DMS53 (cell line): ENCODE data around the gene URAD.
"Not testable (repeated sequence)": the region's sequence is repeated elsewhere in the genome, so short reads cannot be mapped to it uniquely, and the experiment has no call there.

ENCODE experiments used
- DNase-seq: peaks from one replicate; lab custom pipeline; 2025; lab: John Stamatoyannopoulos, UW

The URAD gene

DNA sequence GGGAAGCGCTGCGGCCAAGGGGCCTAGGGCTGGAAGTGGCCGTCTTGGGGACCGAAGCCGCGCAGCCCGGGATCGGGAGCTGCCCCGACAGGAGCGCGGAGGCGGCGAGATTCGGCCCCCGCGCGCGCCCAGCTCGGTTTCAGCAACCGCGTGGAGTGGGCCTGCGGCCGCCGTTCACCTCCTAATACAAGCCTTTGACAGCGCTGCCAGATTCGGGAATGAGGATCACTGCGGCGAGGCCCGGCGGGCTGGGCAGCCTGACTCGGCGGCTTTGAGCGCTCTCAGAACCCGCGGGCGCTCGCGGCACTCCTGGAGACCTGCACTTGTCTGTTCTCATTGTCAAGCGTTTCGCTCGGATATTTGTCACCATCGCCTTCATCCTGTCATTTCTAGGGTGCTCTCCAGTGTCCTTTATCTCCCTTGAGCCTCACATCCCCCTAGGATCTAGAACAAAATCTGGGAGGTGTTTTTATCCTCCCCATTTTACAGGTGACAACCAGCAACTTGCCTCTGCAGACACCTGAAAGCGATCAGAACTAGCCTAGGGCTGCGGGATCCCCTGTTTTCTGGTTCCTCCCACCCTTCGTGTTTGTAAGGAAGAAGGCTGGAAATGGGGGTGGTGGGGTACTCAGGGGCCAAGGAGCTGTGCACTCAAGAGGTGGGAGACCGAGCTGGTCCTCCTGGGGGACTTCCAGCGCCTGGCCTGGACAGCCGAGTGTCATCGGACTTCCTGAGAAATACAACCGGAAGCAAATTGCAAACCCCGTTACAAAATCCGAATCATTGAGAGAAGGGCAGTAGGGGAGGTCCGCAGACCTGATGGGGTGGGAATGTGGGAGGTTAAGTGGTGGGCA lies 17.9 kb downstream of the URAD start:
- no peak for DNase-seq

- no peak for DNase-seq
These were observed 18.6 kb downstream of the URAD start for GRCh38 chr13:27969866-27970229.

DNA sequence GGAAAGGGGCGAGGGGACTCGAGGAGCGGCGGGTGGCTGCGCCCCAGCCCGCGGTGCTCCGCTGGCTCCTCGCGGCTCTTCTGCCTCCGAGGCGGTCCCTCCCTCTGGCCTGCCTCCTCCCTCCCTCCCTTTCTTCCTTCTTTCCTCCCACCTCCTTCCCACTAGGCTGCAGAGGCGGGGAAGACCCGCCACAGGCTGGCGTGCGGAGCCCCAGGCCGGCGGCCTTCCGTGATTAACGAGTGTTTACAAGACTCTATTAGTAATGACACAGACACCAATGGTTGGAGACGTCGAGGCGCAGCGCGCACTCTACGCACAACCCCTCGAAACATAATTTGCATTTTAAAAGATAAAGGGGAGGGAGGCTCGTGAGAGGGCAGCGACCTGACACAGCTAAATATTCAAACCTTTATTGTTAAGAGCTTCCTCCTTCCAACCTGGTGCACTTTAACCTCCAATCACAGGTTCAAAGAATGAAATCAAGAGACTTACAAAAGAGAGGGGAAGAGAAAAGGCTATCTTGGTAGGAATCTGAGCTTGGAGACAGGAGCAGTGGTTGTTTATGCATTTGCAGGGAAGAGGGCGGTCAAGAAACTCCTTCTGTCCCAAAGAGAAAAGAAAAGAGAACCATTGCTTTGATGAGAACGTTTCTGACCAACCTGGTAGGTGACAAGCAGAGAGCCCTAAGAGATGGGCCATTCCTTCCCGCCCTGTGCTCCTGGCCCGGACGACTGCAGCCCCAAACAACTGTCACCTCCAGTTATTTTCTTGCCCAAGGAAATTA lies 19.2 kb downstream of the URAD start, which contains the start of gene CDX2:
CDX2 (minus strand) TSS at position 234 of the 784 bp plus-strand sequence. CDS start 309 bp downstream, outside the sequence.
- peak; percentile 82 for DNase-seq

GRCh38 chr13:27968316-27969081 lies 20.0 kb downstream of the URAD start:
- DNase-seq: peak; percentile 75

DNA sequence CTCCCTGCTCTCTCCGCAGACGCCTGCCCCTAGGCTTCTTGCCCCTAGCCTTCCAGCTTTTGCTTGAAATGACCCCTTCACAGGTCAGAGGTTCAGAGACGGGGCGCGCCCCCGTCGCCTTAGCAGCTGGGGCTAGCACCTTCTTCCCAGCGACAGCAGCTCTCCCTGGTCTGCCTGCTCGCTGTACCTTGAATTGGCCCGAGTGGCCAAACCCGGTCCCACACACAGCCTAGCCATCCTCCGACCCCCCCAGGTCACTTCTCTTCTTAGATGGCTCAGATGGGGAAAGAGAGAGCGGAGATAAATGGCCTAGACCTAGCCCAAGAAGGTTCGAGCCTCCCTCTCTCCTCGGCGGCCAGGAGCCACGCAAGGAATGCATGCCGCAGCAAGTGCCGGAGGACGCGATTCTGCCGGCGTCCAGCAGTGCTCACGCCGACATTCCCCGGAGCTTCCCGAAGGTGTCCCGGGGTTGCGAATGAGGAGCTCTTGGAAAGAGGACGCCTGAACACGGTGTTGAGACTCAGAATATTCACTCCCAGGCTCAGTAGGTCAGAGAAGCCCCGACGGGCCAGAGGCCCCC lies 20.7 kb downstream of the URAD start:
- peak; percentile 69 for DNase-seq

GRCh38 chr13:27967203-27967735 lies 21.2 kb downstream of the URAD start:
- DNase-seq: peak; percentile 58

DNA sequence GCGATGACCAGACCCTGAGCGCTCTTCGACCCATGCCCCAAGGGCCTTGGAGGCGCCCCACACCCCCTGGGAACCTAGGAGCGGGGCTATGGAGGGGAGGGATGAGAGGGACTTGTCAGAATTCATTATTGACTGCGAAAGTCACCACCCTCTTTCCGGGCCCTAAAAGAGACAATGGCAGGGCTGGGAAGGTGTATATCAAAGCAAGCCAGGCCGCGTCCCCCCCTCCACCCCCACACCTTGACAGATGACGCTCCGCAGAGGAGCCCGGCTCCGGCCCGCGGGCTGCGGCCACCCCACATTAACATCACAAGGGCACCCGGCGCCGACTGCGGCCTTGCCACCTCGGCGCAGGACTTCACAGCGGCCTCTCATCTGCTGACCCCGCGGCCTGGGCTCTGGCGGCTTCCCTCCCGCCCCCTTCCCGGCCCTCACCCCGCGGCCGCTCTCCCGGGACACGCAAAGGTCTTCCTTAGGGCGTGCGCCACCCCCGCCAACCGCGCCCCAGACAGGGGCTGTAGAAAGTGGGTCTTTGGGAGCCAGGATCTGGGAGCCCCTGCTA lies 21.8 kb downstream of the URAD start:
- DNase-seq: peak; percentile 45

- DNase-seq: no peak
These were observed 22.5 kb downstream of the URAD start for GRCh38 chr13:27965740-27966640.

DNA sequence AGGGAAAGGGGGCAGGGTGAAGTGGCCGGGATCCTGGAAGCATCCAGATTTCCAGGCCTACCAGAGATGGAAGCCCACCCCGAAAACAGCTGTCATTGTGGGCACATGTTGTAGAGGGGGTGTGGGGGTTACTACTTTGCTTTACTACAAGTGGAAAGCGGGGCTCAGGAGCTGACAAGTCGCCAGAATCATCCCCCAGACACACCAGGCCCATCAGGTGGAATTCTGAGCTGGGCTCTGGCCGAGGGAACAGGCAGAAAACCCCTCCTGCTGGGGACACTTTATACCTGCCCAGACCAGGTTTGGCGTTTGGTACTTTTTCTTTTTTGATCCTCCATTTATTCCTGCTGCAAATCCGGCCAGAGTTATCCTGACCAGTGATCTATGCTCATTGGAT lies 23.2 kb downstream of the URAD start:
- DNase-seq: no peak

DNA sequence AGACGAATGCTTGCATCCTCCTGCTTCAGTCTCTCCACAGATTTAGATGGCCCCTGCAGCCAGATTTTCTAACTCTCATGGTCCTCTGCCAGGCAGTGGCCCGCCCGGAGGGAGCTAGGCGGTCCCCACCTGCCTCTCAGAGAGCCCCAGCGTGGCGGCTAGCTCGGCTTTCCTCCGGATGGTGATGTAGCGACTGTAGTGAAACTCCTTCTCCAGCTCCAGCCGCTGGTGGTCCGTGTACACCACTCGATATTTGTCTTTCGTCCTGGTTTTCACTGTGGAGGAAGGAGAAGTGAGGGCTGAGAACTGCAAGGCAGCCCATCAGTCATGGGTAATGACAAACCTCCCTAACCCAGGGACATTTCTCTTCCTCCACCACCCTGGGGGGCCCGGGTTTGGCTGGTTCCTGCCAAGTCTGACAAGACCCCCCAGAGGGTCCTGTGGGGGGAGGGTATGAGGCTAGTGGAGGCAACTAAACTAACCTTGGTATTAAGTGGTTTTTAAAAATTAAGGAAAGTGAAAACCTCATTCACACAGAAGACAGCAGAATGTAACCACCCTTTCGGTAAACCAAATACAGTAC lies 23.7 kb downstream of the URAD start:
- no peak for DNase-seq

DNA sequence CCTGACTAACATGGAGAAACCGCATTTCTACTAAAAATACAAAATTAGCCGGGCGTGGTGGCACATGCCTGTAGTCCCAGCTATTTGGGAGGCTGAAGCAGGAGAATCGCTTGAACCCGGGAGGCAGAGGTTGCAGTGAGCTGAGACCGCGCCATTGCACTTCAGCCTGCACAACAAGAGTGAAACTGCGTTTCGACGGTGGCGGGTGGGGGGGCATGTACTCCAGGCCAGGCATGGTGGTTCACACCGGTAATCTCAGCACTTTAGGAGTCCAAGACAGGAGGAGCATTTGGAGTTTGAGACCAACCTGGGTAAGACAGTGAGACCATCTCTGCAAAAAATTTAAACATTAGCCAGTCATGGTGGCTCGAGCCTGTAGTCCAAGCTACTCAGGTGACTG lies 24.3 kb downstream of the URAD start:
- not testable (repeated sequence) for DNase-seq

DNA sequence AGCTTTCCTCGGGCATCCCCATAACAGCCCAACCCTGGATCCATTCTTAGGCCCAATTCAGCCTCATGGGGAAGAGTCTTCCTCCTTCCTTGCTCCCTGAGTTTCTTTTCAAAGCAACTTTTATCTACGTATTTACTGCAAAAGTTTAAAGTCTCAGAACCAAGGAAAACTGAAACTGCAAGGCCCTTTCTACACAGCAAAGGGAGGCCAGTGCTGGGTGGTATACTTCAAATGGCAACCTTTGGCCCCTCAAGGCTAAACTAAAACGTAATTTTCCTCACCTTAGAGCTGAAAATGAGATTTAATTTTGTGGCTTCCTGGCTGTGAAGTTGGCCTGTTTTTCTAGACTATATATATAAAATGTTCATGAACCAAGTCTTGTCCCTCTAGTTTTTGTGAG lies 25.0 kb downstream of the URAD start:
- no peak for DNase-seq

GRCh38 chr13:27962982-27963381 lies 25.5 kb downstream of the URAD start:
- DNase-seq: no peak

DNA sequence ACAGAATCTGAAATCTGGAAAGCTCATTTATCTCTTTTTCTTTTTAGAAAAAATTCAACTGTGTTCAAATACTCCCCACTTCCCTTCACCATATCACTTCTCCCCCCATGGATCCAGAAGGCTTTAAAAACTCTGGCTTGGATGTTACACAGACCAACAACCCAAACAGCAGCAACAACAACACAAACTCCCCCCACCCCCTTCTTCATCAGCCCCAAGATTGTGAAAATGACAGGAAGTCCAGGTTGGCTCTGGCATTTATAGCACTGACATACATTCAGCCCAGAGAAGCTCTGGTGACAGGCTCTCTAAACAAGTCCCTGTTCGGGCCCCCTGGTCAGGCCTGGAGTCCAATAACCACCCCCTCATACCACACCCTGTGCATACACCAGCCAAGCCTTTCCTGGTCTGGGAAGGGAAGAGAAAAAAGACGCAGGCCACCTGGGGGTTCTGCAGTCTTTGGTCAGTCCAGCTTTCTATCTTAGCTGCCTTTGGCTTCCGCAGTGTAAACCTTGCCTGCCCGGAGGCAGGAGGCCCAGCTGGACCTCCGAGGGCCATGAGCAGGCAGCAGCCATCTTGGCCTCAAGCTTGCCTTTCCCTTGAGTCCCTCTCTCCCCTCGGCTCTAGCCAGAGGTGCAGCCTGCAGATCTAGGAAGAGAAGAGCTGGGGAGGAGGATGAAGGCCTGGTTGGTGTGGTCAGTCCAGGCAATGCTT lies 26.2 kb downstream of the URAD start:
- no peak for DNase-seq

- no peak for DNase-seq
These were observed 27.0 kb downstream of the URAD start for GRCh38 chr13:27961227-27962085.

DNA sequence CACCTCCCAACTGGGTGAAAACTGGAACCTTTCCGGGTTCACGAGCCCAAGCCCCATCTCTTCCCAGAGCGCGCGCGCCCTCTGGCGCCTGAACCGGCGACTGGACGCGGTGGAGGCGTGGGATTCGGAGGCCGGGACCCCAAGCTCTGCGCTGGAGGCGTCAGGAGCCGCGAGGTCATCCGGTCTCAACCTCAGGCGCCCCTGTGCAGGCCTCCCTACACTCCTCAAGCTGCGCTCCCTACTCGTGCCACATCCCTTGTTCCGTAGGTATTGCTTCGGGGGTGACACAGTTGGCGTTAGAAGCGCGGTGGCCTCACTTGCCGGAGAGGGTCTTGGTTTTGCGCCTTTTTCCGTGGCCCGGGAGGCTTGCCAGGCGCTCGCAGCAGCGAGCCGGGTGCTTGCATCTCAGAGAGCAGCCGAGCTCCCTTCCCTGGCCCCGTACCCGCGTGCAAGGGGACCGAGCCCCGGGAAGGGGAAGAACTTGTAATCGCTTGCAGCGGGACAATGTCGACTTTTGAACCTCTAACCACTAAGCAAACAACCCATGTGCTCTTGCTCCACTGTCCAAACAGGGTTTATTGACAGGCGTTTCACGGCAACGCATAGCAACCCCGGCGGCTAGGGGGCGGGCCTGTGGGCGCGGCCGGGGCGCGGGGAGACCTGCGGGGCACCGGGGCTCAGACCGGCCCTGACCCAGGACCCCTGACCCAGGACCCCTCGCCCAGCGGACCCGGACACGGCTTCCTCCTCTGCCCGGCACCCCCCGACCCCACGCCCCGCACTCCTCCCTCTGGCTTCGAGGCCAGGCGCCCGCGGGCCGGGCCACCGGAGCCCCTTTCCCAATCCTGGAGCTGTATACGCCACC lies 27.9 kb downstream of the URAD start:
- peak; percentile 97 for DNase-seq

- no peak for DNase-seq
These were observed 28.5 kb downstream of the URAD start for GRCh38 chr13:27959976-27960361.
